HCT116 (cell line): ENCODE results near the gene PTPRJ. TPM values are rescaled to one million over a fixed set of nuclear protein-coding genes. Genes with fewer than 3 reads are reported as not detected.
A peak's percentile ranks its signal among the peaks of the same experiment; 100 is the strongest.

Source experiments
- ATAC-seq: fragments of 200-7000 bp; cut with Tn5 transposase; 2 replicates; pipeline ENCODE4 v1.9.1; 2020; ENCODE audit warnings: mild to moderate bottlenecking, moderate library complexity
- BruUV-seq: library from RNA; stranded (reverse); fragments of 400-500 nt; replicated peaks from 2 replicates; lab custom pipeline; 2021; lab: Mats Ljungman, UMichigan
- CTCF ChIA-PET: fragments of 300-600 bp; sonication (Branson Sonifier 250); formaldehyde crosslinking; loops from one replicate; lab custom pipeline; 2021; ENCODE audit warnings: antibody characterized with exemption; lab: Charles Lee
- POLR2A ChIA-PET: fragments of 300-600, 350-600 bp; sonication (Branson Sonifier 250); formaldehyde crosslinking; loops from one replicate; lab custom pipeline; 2021; ENCODE audit warnings: antibody characterized with exemption; lab: Charles Lee
- RAD21 ChIA-PET, 2 experiments: fragments of 300-600 bp; sonication (Branson Sonifier 250); formaldehyde crosslinking; loops; one replicate each; lab custom pipeline; 2023; ENCODE audit warnings: low total read pairs in 2 of 2; ENCODE audit not compliant: uncharacterized antibody in 2 of 2, unreplicated experiment in 2 of 2, low non-redundant PET in 1 of 2; lab: Charles Lee
- DNase-seq: peaks from one replicate; pipeline ENCODE4 v3.0.0-alpha.2; 2010; ENCODE audit warnings: low read depth, low spot score
- H2AFZ ChIP-seq: fragments of 200-600 bp; shearing (Covaris generic), sonication (generic); 2 replicates; pipeline ENCODE4 v1.6.1; 2017; ENCODE audit warnings: low read depth, mixed run types, mixed read lengths, antibody characterized with exemption, low read length; ENCODE audit not compliant: poor library complexity, severe bottlenecking
- H3K27ac ChIP-seq: 2 replicates; pipeline ENCODE4 v1.5.1; 2012; ENCODE audit warnings: low read depth, low read length
- H3K27me3 ChIP-seq: fragments of 200-600 bp; sonication (generic); 2 replicates; pipeline ENCODE4 v1.6.1; 2016; ENCODE audit warnings: mixed run types, low read length, mixed read lengths; ENCODE audit not compliant: insufficient read depth
- H3K36me3 ChIP-seq, 2 experiments: fragments of 200-500 bp in 1 of 2; fragments of 200-600 bp in 1 of 2; sonication (Bioruptor generic) in 1 of 2; sonication (generic) in 1 of 2; 2 replicates each; pipeline versions ENCODE4 v1.5.1 to v1.6.1; 2014 to 2016; ENCODE audit warnings: low read length in 2 of 2, inconsistent platforms in 1 of 2, mixed read lengths in 1 of 2, mixed run types in 1 of 2; ENCODE audit not compliant: insufficient read depth in 2 of 2, control insufficient read depth in 1 of 2
- H3K4me1 ChIP-seq, 2 experiments: fragments of 200-600 bp in 1 of 2; sonication (generic) in 1 of 2; 2 replicates each; pipeline versions ENCODE4 v1.5.1 to v1.6.1; 2012 to 2017; ENCODE audit warnings: low read length in 2 of 2, inconsistent platforms in 1 of 2, mild to moderate bottlenecking in 1 of 2, mixed read lengths in 1 of 2, mixed run types in 1 of 2, moderate library complexity in 1 of 2; ENCODE audit not compliant: insufficient read depth in 2 of 2, control insufficient read depth in 1 of 2
- H3K4me2 ChIP-seq: fragments of 200-600 bp; sonication (generic); 2 replicates; pipeline ENCODE4 v1.6.1; 2017; ENCODE audit warnings: mixed run types, low read length, mixed read lengths
- H3K4me3 ChIP-seq, 2 experiments: fragments of 200-600 bp in 1 of 2; sonication (generic) in 1 of 2; replicated peaks in 1 of 2; 2 replicates each; pipeline ENCODE4 v1.5.1; 2011 to 2016; ENCODE audit warnings: low read length in 2 of 2, control low read depth in 1 of 2, low read depth in 1 of 2, mild to moderate bottlenecking in 1 of 2, mixed read lengths in 1 of 2, mixed run types in 1 of 2
- H3K79me2 ChIP-seq: fragments of 200-600 bp; sonication (generic); 2 replicates; pipeline ENCODE4 v1.6.1; 2017; ENCODE audit warnings: mild to moderate bottlenecking, mixed run types, low read length, moderate library complexity, mixed read lengths; ENCODE audit not compliant: insufficient read depth
- H3K9ac ChIP-seq: fragments of 200-600 bp; sonication (generic); 2 replicates; pipeline ENCODE4 v1.6.1; 2016; ENCODE audit warnings: low read length, mixed read lengths
- H3K9me2 ChIP-seq: fragments of 200-600 bp; sonication (generic), shearing (Covaris generic); 2 replicates; pipeline ENCODE4 v1.6.1; 2017; ENCODE audit warnings: mixed run types, mild to moderate bottlenecking, moderate library complexity; ENCODE audit not compliant: insufficient read depth
- H3K9me3 ChIP-seq, 2 experiments: fragments of 200-500 bp in 1 of 2; fragments of 200-600 bp in 1 of 2; sonication (Bioruptor generic) in 1 of 2; sonication (generic) in 1 of 2; 2 replicates each; pipeline ENCODE4 v1.6.1; 2014 to 2017; ENCODE audit warnings: low read length in 2 of 2, mixed read lengths in 2 of 2, inconsistent platforms in 1 of 2, low read depth in 1 of 2, mild to moderate bottlenecking in 1 of 2, mixed run types in 1 of 2, moderate library complexity in 1 of 2; ENCODE audit not compliant: control insufficient read depth in 1 of 2, insufficient read depth in 1 of 2
- H4K20me1 ChIP-seq: fragments of 200-600 bp; sonication (generic), shearing (Covaris generic); 2 replicates; pipeline ENCODE4 v1.6.1; 2017; ENCODE audit warnings: mixed run types, mild to moderate bottlenecking, moderate library complexity; ENCODE audit not compliant: insufficient read depth
- ATF3 ChIP-seq: IDR thresholded peaks from 2 replicates; pipeline ENCODE4 v1.6.1; 2012
- CEBPB ChIP-seq: IDR thresholded peaks from 2 replicates; pipeline ENCODE4 v1.6.1; 2012; ENCODE audit warnings: low read depth
- EGR1 ChIP-seq: IDR thresholded peaks from 2 replicates; pipeline ENCODE4 v1.6.1; 2012; ENCODE audit warnings: low read depth
- ELF1 ChIP-seq: IDR thresholded peaks from 2 replicates; pipeline ENCODE4 v1.6.1; 2012; ENCODE audit warnings: low read depth, borderline replicate concordance
- EZH2 ChIP-seq: fragments of 200-600 bp; sonication (generic); IDR thresholded peaks from 2 replicates; pipeline ENCODE4 v1.6.1; 2017; ENCODE audit warnings: antibody characterized with exemption, mixed run types
- JUND ChIP-seq: IDR thresholded peaks from 2 replicates; pipeline ENCODE4 v1.6.1; 2012
- POLR2AphosphoS5 ChIP-seq: IDR thresholded peaks from 2 replicates; pipeline ENCODE4 v1.6.1; 2011; ENCODE audit warnings: mild to moderate bottlenecking, low read depth, low read length, moderate library complexity
- RAD21 ChIP-seq: IDR thresholded peaks from 2 replicates; pipeline ENCODE4 v1.6.1; 2012; ENCODE audit warnings: low read depth, mild to moderate bottlenecking
- REST ChIP-seq: IDR thresholded peaks from 2 replicates; pipeline ENCODE4 v1.6.1; 2012; ENCODE audit warnings: low read depth
- SIN3A ChIP-seq: IDR thresholded peaks from 2 replicates; pipeline ENCODE4 v1.6.1; 2012; ENCODE audit warnings: low read depth
- YY1 ChIP-seq: IDR thresholded peaks from 2 replicates; pipeline ENCODE4 v1.6.1; 2011; ENCODE audit warnings: low read length, low read depth, moderate library complexity, mild to moderate bottlenecking; ENCODE audit not compliant: insufficient replicate concordance; ENCODE audit errors: extremely low read depth
- ZNF274 ChIP-seq: fragments of 200-500 bp; sonication (Bioruptor generic); IDR thresholded peaks from 2 replicates; pipeline ENCODE4 v1.6.1; 2014; ENCODE audit warnings: mild to moderate bottlenecking, low read depth, low read length, inconsistent platforms
- intact Hi-C: fragments of 100-400 bp; cut with micrococcal nuclease; formaldehyde crosslinking; loops from 2 replicates; pipeline ENCODE4 v1.10.0; 2022
- total RNA-seq: library from RNA; stranded (reverse); gene quantifications from one replicate; pipeline ENCODE4 v1.2.1, GENCODE V29; 2021; ENCODE audit not compliant: unreplicated experiment
- TF ChIP-seq, protein P1 (sequence below), 3 experiments: fragments of 200-600 bp in 1 of 3; sonication (generic) in 1 of 3; IDR thresholded peaks in 2 of 3; conservative IDR thresholded peaks in 1 of 3; 2 replicates each; pipeline ENCODE4 v1.5.1; 2012 to 2017; ENCODE audit warnings: low read depth in 2 of 3, low read length in 2 of 3, antibody characterized with exemption in 1 of 3, borderline replicate concordance in 1 of 3, control low read depth in 1 of 3, mild to moderate bottlenecking in 1 of 3, mixed read lengths in 1 of 3, mixed run types in 1 of 3, moderate library complexity in 1 of 3; ENCODE audit not compliant: insufficient read depth in 1 of 3
- TF ChIP-seq, protein P2 (sequence below): IDR thresholded peaks from 2 replicates; pipeline ENCODE4 v1.6.1; 2012

Gene PTPRJ
- total RNA-seq, 1 experiment from 2014 or later = 19.1 TPM

DNA sequence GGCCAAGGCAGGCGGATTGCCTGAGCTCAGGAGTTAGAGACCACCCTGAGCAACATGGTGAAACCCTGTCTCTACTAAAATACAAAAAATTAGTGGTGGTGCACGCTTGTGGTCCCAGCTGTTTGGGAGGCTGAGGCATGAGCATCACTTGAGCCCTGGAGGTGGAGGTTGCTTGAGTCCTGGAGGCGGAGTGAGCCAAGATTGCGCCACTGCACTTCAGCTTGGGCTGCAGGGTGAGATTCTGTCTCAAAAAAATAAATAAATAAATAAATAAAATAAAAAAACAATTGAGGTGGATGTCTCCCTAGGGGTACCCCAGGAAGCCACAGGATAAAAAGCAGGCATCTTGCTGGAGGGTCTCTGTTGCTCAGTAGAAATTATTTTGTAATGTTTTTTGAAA lies 14.1 kb downstream of the PTPRJ start (continued):
- TF ChIP-seq, protein P1, sequence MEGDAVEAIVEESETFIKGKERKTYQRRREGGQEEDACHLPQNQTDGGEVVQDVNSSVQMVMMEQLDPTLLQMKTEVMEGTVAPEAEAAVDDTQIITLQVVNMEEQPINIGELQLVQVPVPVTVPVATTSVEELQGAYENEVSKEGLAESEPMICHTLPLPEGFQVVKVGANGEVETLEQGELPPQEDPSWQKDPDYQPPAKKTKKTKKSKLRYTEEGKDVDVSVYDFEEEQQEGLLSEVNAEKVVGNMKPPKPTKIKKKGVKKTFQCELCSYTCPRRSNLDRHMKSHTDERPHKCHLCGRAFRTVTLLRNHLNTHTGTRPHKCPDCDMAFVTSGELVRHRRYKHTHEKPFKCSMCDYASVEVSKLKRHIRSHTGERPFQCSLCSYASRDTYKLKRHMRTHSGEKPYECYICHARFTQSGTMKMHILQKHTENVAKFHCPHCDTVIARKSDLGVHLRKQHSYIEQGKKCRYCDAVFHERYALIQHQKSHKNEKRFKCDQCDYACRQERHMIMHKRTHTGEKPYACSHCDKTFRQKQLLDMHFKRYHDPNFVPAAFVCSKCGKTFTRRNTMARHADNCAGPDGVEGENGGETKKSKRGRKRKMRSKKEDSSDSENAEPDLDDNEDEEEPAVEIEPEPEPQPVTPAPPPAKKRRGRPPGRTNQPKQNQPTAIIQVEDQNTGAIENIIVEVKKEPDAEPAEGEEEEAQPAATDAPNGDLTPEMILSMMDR (IDR thresholded peaks at IDR 0.05 in 2 of 3, conservative IDR thresholded peaks at IDR 0.05 in 1 of 3; ENCODE audit: borderline replicate concordance in 1 of 3, insufficient read depth in 1 of 3, low read depth in 2 of 3, low read length in 2 of 3) = no peak
- TF ChIP-seq YY1 (no peak), RAD21 (no peak), JUND (no peak)

GRCh38 chr11:47995360-47995769 lies 15.0 kb downstream of the PTPRJ start:
- no peak for TF ChIP-seq SIN3A
- no peak for TF ChIP-seq YY1
- TF ChIP-seq ELF1 = no peak
- TF ChIP-seq, protein P1 (IDR thresholded peaks at IDR 0.05 in 2 of 3, conservative IDR thresholded peaks at IDR 0.05 in 1 of 3; ENCODE audit: borderline replicate concordance in 1 of 3, insufficient read depth in 1 of 3, low read depth in 2 of 3, low read length in 2 of 3) = no peak
- TF ChIP-seq EZH2 = no peak
- TF ChIP-seq EGR1 = no peak
- TF ChIP-seq POLR2AphosphoS5 = no peak
- no peak for TF ChIP-seq ZNF274
- no peak for TF ChIP-seq CEBPB
- TF ChIP-seq, protein P2, sequence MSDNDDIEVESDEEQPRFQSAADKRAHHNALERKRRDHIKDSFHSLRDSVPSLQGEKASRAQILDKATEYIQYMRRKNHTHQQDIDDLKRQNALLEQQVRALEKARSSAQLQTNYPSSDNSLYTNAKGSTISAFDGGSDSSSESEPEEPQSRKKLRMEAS = no peak
- TF ChIP-seq ATF3 = no peak
- no peak for TF ChIP-seq JUND
- TF ChIP-seq REST = no peak
- POLR2A ChIA-PET = no interaction called here
- H3K79me2 ChIP-seq = peaks cover 24% of the 10 kb centered on the region

More at GRCh38 chr11:47995360-47995769, 15.0 kb downstream of the PTPRJ start:
- Histone ChIP-seq H3K4me2 (0 out of 2 replicates have a peak overlapping the region, but pooled peaks have one; percentile 13), H3K9me2 (no peaks in the 10 kb centered on the region), H3K27me3 (no peaks in the 10 kb centered on the region), H3K9me3 (no peaks in the 10 kb centered on the region), H3K36me3 (no peaks in the 10 kb centered on the region), H2AFZ (no peak overlapping the region), H3K4me3 (no peak overlapping the region), H3K4me1 (peaks cover 52 to 69% of the 10 kb centered on the region in 2 experiments), H3K27ac (no peak overlapping the region), H4K20me1 (no peaks in the 10 kb centered on the region), H3K9ac (no peak overlapping the region)
- ChIA-PET RAD21 (no interaction called here), CTCF (no interaction called here)
- no peak for DNase-seq
- intact Hi-C loops = no loop called here
- BruUV-seq = no TSS peak
- no peak for ATAC-seq
